Neural cell (in vitro differentiated cells): ENCODE measurements around the gene PELI2. TPM values are rescaled to one million over a fixed set of nuclear protein-coding genes. Genes with fewer than 3 reads are reported as not detected.

Experiments
- H2AFZ ChIP-seq: fragments of 200-600, 300-800 bp; sonication (generic), shearing (Covaris generic); 2 replicates; pipeline ENCODE4 v1.6.0; 2014; ENCODE audit warnings: low read depth, mild to moderate bottlenecking, antibody characterized with exemption, low read length, moderate library complexity
- H3F3A ChIP-seq: fragments of 200-600 bp; shearing (Covaris generic); 2 replicates; pipeline ENCODE4 v1.6.1; 2016; ENCODE audit warnings: mild to moderate bottlenecking, moderate library complexity, mixed read lengths, antibody characterized with exemption, low read length; ENCODE audit not compliant: insufficient read depth, poor library complexity, severe bottlenecking
- H3K27ac ChIP-seq: fragments of 200-600, 300-800 bp; sonication (generic), shearing (Covaris generic); 2 replicates; pipeline ENCODE4 v1.5.1; 2014; ENCODE audit warnings: mild to moderate bottlenecking, low read length, moderate library complexity
- H3K27me3 ChIP-seq: fragments of 300-800, 200-600 bp; sonication (generic), shearing (Covaris generic); 2 replicates; pipeline ENCODE4 v1.6.0; 2014; ENCODE audit warnings: mild to moderate bottlenecking, low read depth, low read length, moderate library complexity; ENCODE audit not compliant: insufficient read depth
- H3K36me3 ChIP-seq: fragments of 300-800, 200-600 bp; sonication (generic), shearing (Covaris generic); 2 replicates; pipeline ENCODE4 v1.5.1; 2014; ENCODE audit warnings: mild to moderate bottlenecking, antibody characterized with exemption, low read length, moderate library complexity; ENCODE audit not compliant: insufficient read depth
- H3K4me2 ChIP-seq: fragments of 300-800, 200-600 bp; sonication (generic), shearing (Covaris generic); 2 replicates; pipeline ENCODE4 v1.6.0; 2014; ENCODE audit warnings: mild to moderate bottlenecking, low read length
- H3K4me3 ChIP-seq: fragments of 300-800, 200-600 bp; sonication (generic), shearing (Covaris generic); 2 replicates; pipeline ENCODE4 v1.5.1; 2014; ENCODE audit warnings: mild to moderate bottlenecking, low read length, moderate library complexity
- H3K79me2 ChIP-seq: fragments of 200-600 bp; shearing (Covaris generic); replicated peaks from 2 replicates; pipeline ENCODE4 v1.6.0; 2014; ENCODE audit warnings: mild to moderate bottlenecking, low read length, moderate library complexity; ENCODE audit not compliant: insufficient read depth
- H3K9ac ChIP-seq: fragments of 300-800, 200-600 bp; sonication (generic), shearing (Covaris generic); 2 replicates; pipeline ENCODE4 v1.6.1; 2016; ENCODE audit warnings: mild to moderate bottlenecking, low read length, mixed read lengths
- H3K9me2 ChIP-seq: fragments of 200-600 bp; shearing (Covaris generic); 2 replicates; pipeline ENCODE4 v1.6.1; 2016; ENCODE audit warnings: mild to moderate bottlenecking, low read length, mixed read lengths; ENCODE audit not compliant: insufficient read depth
- H3K9me3 ChIP-seq: fragments of 200-600, 300-800 bp; sonication (generic), shearing (Covaris generic); 2 replicates; pipeline ENCODE4 v1.6.1; 2016; ENCODE audit warnings: mild to moderate bottlenecking, mixed run types, low read length, moderate library complexity, mixed read lengths
- H4K20me1 ChIP-seq: fragments of 200-600 bp; shearing (Covaris generic); 2 replicates; pipeline ENCODE4 v1.6.1; 2016; ENCODE audit warnings: mild to moderate bottlenecking, mixed run types; ENCODE audit not compliant: insufficient read depth
- EP300 ChIP-seq: fragments of 450-650 bp; conservative IDR thresholded peaks from 2 replicates; pipeline ENCODE4 v1.6.1; 2014; ENCODE audit warnings: antibody characterized with exemption, mild to moderate bottlenecking, moderate library complexity; ENCODE audit not compliant: poor library complexity, severe bottlenecking
- EZH2 ChIP-seq: fragments of 200-600, 300-800 bp; shearing (Covaris generic), sonication (generic); IDR thresholded peaks from 2 replicates; pipeline ENCODE4 v1.6.1; 2014; ENCODE audit warnings: antibody characterized with exemption, low read length, borderline replicate concordance, mild to moderate bottlenecking; ENCODE audit not compliant: insufficient read depth, poor library complexity, severe bottlenecking
- MXI1 ChIP-seq: fragments of 450-650 bp; conservative IDR thresholded peaks from 2 replicates; pipeline ENCODE4 v1.6.1; 2014; ENCODE audit warnings: antibody characterized with exemption, mild to moderate bottlenecking; ENCODE audit not compliant: poor library complexity, severe bottlenecking
- POLR2AphosphoS5 ChIP-seq: IDR thresholded peaks from 2 replicates; pipeline ENCODE4 v1.6.1; 2012
- RAD21 ChIP-seq: fragments of 450-650 bp; conservative IDR thresholded peaks from 2 replicates; pipeline ENCODE4 v1.6.1; 2014; ENCODE audit warnings: antibody characterized with exemption, mild to moderate bottlenecking, moderate library complexity
- SMC3 ChIP-seq: fragments of 450-650 bp; conservative IDR thresholded peaks from 2 replicates; pipeline ENCODE4 v1.6.1; 2014; ENCODE audit warnings: antibody characterized with exemption, mild to moderate bottlenecking, moderate library complexity; ENCODE audit not compliant: poor library complexity
- TAF1 ChIP-seq: IDR thresholded peaks from 2 replicates; pipeline ENCODE4 v1.6.1; 2012; ENCODE audit warnings: low read depth
- polyA plus RNA-seq: library from polyadenylated mRNA; depleted of rRNA; stranded (reverse); fragments of >200 nt; gene quantifications from 2 replicates; pipeline ENCODE4 v1.2.3, GENCODE V29; 2014
- TF ChIP-seq, protein P1 (sequence below): IDR thresholded peaks from 2 replicates; pipeline ENCODE4 v1.6.1; 2012; ENCODE audit warnings: borderline replicate concordance
- TF ChIP-seq, protein P2 (sequence below): fragments of 450-650 bp; IDR thresholded peaks from 2 replicates; pipeline ENCODE4 v1.5.1; 2014; ENCODE audit warnings: antibody characterized with exemption, mild to moderate bottlenecking, moderate library complexity; ENCODE audit not compliant: poor library complexity, severe bottlenecking

The PELI2 gene
- polyA plus RNA-seq, 1 donor from 2014 or later: 5.3 TPM

DNA sequence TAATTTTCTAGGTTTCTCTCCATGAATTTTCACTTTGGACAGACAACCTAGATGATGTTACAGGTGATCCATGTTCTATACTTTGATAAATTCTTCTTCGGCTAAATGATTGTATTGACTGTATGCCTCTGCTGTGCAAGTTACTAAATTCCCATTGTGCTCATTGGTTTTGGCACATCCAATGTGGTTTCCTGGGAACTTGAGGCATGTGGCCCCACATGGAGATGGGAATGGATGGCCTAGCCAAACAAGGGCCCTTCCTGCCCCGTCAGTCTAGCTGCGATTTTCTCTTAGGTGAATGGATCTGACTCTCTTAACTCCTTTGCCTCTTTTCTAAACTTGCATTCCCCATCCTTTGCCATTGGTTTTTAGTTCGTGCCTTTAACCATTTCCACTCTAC is 186.2 kb downstream of the PELI2 start:
- no peaks in the 10 kb centered on the region for H3K27me3 ChIP-seq
- no peaks in the 10 kb centered on the region for H4K20me1 ChIP-seq
- no peaks in the 10 kb centered on the region for H3K79me2 ChIP-seq
- no peaks in the 10 kb centered on the region for H3F3A ChIP-seq
- H3K9ac ChIP-seq: no peak overlapping the region
- H3K4me3 ChIP-seq: no peak overlapping the region
- no peak overlapping the region for H3K27ac ChIP-seq
- no peak overlapping the region for H3K4me2 ChIP-seq
- H3K9me3 ChIP-seq: no peaks in the 10 kb centered on the region
- no peak overlapping the region for H2AFZ ChIP-seq
- H3K9me2 ChIP-seq: no peaks in the 10 kb centered on the region
- peaks cover 5% of the 10 kb centered on the region for H3K36me3 ChIP-seq
- TF ChIP-seq EZH2 (no peak), POLR2AphosphoS5 (no peak), SMC3 (no peak), TAF1 (no peak), MXI1 (no peak), RAD21 (no peak), EP300 (no peak)
- TF ChIP-seq, protein P1, sequence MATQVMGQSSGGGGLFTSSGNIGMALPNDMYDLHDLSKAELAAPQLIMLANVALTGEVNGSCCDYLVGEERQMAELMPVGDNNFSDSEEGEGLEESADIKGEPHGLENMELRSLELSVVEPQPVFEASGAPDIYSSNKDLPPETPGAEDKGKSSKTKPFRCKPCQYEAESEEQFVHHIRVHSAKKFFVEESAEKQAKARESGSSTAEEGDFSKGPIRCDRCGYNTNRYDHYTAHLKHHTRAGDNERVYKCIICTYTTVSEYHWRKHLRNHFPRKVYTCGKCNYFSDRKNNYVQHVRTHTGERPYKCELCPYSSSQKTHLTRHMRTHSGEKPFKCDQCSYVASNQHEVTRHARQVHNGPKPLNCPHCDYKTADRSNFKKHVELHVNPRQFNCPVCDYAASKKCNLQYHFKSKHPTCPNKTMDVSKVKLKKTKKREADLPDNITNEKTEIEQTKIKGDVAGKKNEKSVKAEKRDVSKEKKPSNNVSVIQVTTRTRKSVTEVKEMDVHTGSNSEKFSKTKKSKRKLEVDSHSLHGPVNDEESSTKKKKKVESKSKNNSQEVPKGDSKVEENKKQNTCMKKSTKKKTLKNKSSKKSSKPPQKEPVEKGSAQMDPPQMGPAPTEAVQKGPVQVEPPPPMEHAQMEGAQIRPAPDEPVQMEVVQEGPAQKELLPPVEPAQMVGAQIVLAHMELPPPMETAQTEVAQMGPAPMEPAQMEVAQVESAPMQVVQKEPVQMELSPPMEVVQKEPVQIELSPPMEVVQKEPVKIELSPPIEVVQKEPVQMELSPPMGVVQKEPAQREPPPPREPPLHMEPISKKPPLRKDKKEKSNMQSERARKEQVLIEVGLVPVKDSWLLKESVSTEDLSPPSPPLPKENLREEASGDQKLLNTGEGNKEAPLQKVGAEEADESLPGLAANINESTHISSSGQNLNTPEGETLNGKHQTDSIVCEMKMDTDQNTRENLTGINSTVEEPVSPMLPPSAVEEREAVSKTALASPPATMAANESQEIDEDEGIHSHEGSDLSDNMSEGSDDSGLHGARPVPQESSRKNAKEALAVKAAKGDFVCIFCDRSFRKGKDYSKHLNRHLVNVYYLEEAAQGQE: no peak
- TF ChIP-seq, protein P2, sequence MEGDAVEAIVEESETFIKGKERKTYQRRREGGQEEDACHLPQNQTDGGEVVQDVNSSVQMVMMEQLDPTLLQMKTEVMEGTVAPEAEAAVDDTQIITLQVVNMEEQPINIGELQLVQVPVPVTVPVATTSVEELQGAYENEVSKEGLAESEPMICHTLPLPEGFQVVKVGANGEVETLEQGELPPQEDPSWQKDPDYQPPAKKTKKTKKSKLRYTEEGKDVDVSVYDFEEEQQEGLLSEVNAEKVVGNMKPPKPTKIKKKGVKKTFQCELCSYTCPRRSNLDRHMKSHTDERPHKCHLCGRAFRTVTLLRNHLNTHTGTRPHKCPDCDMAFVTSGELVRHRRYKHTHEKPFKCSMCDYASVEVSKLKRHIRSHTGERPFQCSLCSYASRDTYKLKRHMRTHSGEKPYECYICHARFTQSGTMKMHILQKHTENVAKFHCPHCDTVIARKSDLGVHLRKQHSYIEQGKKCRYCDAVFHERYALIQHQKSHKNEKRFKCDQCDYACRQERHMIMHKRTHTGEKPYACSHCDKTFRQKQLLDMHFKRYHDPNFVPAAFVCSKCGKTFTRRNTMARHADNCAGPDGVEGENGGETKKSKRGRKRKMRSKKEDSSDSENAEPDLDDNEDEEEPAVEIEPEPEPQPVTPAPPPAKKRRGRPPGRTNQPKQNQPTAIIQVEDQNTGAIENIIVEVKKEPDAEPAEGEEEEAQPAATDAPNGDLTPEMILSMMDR: no peak

DNA sequence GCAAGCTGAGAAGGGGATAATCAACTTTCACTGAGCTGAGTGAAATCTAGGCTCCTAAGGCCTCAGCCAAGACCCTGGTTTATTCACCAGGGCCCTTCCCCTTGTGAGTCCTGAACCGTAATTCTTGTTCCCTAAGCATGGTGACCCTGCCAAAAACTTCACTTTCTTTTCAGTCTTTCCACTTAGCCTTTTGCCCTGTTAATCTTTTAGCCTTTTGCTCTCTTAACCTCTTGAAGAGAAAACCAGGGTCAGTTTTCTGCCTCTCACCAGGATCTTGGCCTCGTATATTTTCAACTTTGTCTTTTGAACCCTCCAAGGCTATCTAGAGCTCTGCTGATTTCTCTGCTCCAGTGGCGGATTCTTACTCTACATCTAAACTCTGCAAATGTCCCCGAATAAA is 191.0 kb downstream of the PELI2 start:
- no peak overlapping the region for H2AFZ ChIP-seq
- no peak overlapping the region for H3K4me2 ChIP-seq
- TF ChIP-seq POLR2AphosphoS5 (no peak), EP300 (no peak), SMC3 (no peak), TAF1 (no peak)
- TF ChIP-seq, protein P2: no peak
- H4K20me1 ChIP-seq: no peaks in the 10 kb centered on the region
- no peaks in the 10 kb centered on the region for H3K36me3 ChIP-seq
- no peaks in the 10 kb centered on the region for H3K9me3 ChIP-seq
- no peak overlapping the region for H3K27ac ChIP-seq
- no peaks in the 10 kb centered on the region for H3K27me3 ChIP-seq
- H3K9ac ChIP-seq: no peak overlapping the region
- no peaks in the 10 kb centered on the region for H3F3A ChIP-seq
- no peak overlapping the region for H3K4me3 ChIP-seq
- no peaks in the 10 kb centered on the region for H3K79me2 ChIP-seq
- no peaks in the 10 kb centered on the region for H3K9me2 ChIP-seq
